Left renal pelvis (tissue), 4 donors: ENCODE measurements around the gene LMAN1. TPM values are rescaled to one million over a fixed set of nuclear protein-coding genes. Genes with fewer than 3 reads are reported as not detected.

ENCODE experiments used
- DNase-seq, 4 donors: peaks; one replicate each; pipeline ENCODE4 v3.0.0-alpha.2; 2013; ENCODE audit warnings: low read depth in 4 of 4, low spot score in 3 of 4
- polyA plus RNA-seq, 4 donors: library from polyadenylated mRNA; unstranded; fragments of 120-200 nt; gene quantifications; one replicate each; pipeline ENCODE4 v1.2.1, GENCODE V29; 2013; ENCODE audit not compliant: insufficient read length in 4 of 4

The LMAN1 gene, protein sequence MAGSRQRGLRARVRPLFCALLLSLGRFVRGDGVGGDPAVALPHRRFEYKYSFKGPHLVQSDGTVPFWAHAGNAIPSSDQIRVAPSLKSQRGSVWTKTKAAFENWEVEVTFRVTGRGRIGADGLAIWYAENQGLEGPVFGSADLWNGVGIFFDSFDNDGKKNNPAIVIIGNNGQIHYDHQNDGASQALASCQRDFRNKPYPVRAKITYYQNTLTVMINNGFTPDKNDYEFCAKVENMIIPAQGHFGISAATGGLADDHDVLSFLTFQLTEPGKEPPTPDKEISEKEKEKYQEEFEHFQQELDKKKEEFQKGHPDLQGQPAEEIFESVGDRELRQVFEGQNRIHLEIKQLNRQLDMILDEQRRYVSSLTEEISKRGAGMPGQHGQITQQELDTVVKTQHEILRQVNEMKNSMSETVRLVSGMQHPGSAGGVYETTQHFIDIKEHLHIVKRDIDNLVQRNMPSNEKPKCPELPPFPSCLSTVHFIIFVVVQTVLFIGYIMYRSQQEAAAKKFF
- 100 to 1,000 TPM; 112 to 143 (median 119) TPM for polyA plus RNA-seq

DNA sequence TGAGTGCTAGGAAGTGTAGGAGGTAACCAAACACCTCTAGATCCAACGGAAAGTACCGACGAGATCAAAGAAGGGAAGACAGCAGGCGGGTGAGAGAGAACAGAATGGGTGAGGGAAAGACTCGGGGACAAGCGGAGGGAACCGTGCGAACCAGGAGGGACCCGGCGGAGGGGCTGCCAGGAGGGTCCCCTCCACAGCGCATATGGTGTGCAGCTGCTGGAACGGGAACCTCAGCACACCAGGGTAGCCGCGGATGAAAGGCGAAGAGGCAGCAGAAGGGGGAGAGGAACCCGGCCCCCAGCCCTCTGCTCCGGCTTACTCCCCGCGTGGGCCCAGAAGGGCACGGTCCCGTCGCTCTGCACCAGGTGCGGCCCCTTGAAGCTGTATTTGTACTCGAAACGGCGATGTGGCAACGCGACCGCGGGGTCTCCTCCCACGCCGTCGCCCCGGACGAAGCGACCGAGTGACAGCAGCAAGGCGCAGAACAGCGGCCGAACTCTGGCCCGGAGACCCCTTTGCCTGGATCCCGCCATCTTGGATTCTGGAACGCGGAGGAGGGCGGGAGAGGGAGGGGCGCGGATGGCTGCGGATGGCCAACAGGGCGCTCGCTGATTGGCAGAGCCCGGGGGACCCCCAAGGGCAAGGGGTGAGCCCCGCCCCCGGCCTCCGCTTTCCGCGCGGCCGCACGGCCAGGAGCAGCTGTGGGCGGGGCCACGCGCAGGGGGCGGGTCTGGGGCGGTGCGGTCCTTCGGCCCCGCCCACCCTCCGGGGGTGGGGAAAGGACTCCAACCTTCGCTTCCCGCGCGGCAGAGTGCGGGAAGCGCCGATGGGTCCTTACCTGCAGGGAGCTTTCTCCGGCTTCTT, at the start of gene LMAN1:
LMAN1 (minus strand) TSS at position 554 of the 864 bp plus-strand sequence; CDS start at position 533, 21 bp downstream.
- DNase-seq, result peak; percentile 84 to 90 (median 88)

DNA sequence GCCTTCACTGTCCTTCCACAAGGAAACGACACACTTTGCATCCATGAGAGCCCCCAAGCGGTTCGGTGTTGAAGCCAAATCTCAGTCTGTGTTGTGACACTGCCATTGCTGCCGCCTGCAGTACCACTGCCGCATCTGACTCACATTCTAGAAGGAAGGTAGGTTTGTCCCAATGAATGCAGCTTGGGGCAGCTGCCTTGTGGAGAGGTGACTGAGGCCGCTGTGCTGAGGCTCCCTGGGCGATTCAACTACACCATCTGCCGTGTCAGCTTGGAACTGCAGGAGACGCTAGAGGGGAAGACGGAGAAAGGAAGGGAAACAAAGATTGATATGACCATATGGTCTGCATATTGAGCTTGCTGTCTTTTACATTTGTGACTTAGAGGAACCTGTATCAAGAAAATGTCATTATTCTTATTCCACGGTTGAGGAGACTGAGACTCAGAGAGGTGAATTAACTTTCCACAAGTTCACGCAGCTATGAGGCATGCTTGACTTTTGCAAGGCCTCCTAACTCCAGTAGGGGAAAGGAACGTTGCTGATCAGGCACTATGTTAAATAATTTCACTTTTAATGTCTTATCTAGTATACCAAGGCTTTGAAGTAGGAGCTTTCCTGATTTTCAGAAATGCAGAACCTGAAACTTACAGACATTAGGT, 43.5 kb upstream of the LMAN1 start:
- peak; percentile 47 to 73 (median 61) for DNase-seq

DNA sequence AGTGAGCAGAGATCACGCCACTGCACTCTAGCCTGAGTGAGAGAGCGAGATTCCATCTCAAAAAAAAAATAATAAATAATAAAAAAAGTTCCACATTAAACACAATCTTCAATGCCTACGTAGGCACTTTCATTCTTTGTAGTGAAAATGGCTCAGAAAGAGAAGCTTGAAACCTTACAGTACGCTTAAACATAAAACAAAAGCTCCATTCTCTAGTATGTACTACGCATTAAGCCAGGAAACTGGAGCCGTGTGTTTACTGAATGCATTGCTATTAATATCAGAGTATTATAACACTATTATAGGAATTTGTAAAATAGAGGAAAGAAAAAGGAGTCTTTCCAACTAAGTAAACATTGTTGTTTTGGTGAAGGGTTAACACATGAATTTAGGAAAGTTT, 41.3 kb upstream of the LMAN1 start:
- DNase-seq, result no peak

DNA sequence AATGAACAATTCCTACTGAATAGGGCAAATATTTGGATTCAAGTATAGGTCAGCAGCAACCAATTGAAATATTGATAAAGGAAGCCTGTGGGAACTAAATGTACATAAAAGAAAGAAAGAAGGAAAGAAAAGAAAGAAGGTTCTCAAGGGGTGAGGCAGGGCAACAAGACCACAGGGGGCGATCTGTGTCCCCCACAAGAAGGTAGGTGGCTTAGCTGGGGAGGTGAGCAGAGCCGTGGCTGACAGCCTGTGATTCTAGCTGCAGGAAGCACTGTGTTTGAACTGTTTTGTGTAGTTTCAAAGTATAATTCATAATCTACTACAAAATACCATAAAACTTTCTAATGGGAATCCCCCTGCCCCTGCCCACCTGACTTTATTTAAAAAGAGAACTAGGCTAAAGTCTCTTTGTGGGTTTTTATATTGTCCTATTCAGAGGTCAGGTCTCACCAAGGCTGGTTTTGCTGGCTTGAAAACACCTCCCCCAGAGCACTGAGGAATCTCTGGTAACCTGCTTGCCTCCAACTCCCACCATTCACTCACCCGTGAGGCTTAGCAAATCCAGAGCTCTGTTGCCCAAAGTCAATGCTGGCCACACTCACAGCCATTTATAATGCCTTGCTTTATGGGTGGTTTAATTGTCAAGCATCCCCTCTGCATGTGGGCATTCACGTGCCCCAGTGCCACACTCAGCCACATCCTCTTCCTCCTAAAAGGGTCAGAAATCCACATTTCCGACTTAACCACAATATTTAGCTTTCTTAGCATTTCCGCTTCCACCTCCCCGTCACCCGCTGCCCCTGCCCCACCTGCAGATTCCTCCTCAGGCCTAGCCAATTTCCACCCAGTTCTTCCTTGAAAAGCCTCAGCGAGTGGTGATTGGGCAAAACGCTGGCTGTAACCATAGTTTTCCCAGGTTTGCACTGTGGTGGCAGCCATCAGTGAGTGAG, 36.4 kb upstream of the LMAN1 start:
- DNase-seq, result no peak

DNA sequence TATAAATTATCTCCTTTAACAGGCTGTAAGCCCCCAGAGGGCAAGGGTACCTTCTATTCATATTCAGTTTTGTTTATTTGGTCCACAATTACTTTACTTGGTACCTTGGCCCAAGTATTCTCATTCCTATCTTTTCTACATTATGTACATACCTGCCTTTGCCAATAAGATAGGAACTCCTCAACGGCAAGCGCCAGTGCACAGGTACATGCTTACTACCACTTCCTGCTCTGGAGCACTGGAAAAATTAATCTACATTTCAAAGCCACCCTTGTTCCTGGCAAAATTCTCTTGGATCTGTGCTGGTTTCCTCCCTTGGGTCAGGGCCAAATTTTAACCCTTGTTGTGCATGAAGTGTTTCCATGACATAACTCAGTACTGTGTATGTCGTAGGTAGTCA, 34.3 kb upstream of the LMAN1 start:
- DNase-seq, result no peak

DNA sequence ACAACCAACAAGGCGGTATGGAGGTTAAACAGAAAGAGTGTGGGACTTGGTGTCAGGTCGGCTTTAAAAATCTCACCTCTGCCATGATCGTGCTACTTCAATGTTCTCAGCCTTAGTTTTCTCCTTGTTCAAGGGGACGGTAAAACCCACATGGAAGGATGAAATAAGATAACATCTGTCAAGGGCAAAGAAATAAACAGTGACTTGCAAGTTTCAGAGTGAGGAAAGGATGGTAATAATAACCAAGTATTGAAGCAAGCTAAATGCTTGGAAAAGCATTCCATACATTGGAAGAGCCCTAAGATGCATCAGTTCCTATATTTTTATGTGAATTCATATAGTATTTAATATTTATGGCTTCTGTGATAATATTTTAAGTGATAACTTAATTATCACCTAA, 29.8 kb upstream of the LMAN1 start:
- DNase-seq, result no peak

DNA sequence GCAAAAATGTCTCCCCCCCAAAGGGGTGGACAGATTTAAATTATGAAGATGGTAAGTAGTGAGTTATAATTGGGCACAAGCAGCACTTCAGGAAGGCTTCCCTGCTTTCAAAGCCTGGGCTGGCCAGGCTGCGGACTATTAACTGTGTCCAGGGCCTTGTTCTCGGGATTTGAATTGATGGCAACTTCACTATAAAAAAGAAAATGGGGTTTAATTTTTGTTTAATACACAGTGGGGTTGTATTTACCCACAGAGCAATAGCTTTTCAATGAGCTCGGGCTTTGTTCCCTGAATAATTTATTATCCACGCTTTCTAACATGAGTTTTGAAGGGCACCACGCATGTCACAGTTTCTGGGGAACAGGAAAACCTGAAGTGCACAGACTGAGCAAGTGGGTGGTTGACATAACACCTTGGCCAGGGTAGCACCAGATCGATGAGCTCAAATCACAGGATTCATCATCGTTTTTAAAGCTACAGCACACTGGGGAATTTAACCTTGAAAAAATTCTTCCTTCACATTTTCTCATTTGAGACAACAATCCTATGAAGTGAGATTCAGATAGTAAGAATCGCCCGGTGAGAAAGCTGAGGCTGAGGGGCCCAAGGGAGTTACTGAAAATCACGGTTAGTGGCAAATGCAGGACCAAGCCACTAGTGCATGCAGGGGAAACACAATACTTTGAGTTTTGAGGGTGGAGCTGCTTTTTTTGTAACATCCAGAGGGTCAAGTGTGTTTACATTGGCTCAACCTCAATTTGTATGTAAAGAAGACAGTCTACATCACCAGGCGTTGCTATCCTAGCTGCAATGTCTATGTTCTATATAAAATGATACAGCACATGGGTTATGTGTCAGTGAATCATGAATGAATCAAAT, 28.9 kb upstream of the LMAN1 start:
- no peak for DNase-seq

DNA sequence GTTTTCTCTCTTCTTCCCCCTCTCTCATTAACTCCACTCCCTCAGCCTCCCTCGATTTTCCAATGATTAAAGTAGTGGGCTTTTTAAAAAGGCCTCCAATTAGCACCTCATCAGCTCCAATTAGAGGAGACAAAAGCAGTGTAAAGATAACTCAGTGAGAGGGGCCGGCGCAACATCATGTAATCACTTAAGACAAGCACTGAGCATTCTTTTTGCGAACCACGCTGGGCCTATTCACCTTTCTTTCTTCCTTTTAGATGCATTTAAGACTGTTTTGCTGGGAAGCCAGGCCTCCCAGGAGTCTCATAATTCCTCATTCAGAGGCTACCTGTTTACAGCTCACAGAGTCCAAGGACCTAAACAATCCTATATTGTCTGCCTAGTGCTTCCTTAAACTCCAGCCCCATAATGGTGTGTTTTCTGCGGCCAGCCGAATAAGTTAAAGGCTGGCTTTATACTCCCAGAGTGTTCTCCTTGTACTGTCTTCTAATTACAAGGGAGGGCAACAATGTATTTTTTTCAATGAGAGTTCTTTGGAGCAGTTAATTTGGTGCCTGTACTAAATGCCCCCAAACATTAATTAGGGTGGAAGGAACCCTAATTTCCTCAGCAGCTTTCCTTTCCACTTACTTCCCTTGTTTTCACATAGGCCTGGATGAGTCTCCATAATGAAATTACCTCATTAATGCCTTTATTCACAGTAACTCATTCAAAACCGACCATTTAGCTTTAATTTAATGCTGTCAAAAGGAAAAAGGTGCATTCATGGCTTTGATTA, 28.0 kb upstream of the LMAN1 start:
- DNase-seq, result no peak

DNA sequence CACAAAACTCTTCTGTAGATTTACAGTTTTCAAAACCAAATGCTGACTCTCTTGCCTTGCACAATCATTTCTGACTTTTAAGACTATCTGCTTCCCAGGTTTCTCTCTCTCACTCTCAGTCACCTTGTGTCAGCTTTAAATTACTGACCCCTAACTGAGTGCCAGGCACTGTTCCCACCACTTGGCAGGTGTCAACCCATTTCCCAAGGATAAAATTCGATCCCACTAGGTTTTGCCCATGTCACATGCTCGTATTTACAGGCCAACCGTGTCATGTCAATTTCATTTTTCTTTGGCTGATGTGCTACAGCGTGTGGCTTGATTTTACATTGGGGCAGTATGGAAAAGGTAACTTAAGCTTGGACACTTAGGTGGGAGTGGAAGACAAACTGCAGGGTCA, 26.1 kb upstream of the LMAN1 start:
- DNase-seq, result no peak

DNA sequence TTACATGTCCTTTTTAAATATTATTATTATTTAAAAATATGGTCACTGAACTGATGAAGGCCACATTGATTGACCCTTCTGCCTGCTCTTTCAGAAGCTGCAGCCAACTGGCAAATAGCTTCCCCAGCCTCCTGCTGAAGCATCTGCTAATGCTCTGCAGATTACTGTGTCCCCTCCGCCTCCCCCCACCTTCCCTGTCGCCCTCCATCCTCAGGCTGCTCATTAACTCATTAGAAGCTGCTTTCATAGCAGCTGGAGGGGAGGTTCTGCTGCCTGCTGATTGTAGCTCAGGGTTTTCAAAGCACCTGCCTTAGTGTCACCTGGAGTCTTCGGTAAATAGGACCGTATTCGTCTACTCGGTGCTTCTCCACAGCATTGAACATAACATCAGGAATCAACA, 24.8 kb upstream of the LMAN1 start:
- no peak for DNase-seq

DNA sequence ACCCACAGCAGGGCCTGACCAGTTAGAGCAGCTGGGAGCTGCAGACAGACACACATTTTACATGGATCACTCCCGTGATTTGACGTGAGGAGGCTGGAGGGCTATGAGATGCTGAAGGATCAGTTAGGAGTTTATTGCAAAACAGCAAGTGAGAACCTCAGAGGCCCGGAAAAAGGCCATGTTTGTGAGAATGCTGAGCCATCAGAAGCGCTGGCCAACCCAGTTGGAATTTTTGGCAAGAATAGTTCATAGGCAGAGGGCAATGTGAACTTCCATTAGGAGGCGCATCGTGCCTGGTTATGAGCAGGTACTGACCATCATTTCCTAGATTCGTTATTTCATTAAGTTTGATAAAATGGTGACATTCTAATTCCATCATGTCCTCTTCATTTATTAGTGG, 23.3 kb upstream of the LMAN1 start:
- no peak for DNase-seq

DNA sequence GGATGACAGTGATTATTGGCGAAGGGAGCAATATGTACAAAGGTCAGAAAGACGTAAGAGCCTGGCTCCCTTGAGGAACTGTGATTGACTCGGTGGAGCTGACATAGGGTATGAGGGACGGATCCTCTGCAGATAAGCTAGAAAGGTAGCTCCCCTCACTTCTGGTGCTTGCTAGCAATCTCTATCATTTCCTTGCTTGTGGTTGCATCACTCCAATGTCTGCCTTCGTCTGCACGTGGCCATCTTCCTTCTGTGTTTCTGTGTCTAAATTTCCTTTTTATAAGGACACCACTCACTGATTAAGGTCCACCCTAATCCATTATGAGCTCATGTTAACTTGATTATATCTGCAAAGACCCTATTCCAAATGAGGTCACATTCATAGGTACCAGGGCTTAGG, 22.9 kb upstream of the LMAN1 start:
- no peak for DNase-seq

DNA sequence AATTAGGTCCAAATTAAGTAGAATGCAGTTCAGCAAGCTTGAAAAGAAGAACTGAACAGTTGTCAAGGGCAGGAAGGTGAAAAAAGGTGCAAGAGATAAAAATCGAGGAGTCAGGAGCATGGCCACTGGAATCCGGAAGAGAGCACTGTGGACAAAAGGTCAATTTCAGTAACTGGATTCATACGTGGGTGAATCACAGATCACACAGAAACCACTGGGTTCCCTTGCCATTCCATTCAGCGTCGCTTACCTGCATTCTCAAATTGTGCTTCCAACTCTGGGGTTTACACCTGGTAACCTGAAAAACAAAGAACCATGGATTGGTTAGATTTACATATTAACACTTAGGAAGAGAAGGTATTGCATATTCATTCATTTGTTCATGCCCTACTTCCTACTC, 21.6 kb upstream of the LMAN1 start:
- no peak for DNase-seq

DNA sequence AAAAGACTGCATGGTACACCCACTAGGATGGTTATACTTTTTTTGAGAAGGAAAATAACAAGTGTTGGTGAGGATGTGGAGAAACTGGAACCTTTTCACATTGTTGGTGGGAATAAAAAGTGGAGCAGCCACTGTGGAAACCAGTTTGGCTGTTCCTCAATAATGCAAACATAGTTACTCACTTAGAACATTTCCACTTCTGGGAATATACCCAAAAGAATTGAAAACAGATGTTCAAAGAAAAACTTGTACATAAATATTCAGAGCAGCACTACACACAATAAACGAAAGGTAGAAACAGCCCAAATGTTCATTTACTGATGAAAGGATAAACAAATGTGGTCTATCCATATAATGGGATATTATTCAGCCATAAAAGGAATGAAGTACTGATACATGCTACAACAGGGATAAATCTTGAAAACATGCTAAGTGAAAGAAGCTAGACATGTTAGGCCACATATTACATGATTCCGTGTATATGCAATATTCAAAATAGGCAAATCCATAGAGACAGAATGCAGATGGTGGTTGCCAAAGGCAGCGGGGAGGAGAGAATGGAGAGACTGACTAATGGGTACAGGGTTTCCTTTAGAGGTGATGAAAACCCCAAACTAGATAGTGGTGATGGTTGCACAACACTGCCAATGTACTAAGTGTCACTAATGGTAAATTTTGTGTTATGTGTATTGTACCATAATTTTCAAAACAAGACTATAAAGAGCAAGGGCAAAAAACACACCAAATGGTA, 20.9 kb upstream of the LMAN1 start:
- no peak for DNase-seq

DNA sequence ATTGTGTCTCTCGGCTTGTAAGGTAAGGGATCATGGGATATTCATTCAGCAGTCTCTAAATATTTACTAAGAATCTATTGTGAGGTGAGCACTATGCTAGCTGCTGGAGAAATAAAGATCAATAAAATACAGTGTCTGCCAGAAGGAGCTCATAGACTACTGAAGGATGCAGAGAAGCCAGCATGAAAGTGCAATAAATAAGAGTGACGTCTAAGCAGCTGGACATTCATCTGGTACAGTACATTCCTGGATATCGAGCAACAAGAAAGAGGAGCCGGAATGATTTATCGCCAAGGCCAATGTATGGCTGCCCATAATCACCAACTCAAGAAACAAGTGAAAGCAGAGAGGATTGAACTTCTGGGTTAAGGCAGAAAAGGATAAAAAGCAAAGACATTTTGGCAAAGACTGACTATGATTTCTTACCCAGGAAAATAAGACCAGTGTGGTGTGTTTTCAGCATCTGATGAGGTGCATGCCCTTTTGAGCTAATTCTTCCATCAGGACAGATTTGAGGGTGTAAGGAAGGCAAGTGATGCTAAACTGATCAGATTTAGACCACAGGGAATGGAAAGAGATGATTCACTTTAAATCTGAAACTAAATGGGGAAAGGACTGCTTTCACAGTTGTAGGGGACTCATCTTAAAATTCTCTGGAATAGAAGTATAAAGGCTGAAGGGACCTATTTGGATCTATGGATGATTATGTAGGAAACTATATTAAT, 18.7 kb upstream of the LMAN1 start:
- no peak for DNase-seq

DNA sequence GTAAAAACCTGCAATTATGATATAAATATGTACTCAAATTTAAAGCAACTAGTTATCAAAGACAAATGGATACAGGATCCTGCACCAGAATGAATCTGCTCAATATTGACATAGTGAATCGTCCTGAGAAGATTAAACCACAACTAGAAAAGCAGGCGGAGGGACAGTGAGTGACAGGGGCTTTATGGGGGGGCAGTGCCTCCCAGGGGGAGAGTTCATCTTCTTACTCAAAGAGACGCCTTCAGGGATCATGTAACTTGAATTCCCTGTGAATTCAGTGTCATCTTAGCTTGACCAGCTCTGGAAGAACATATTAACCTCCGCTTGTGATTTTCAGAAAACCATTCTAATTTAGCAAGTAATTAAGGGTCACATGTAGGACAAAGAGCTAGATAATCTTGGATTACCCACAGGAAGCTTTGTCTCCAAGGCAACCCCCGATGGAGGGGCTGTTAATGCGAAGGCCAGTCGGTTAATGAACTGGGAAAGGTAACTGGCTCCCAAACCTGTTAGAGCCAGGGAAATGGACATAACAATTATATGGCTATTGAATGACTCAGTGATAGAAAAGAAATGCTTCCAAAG, 17.4 kb upstream of the LMAN1 start:
- no peak for DNase-seq
